LNCaP clone FGC (cell line): Measurements from ENCODE around the gene COX6B2.
"Not testable (repeated sequence)": the region's sequence is repeated elsewhere in the genome, so short reads cannot be mapped to it uniquely, and the experiment has no call there.

Source experiments
- DNase-seq: peaks from one replicate; pipeline ENCODE4 v3.0.0-alpha.2; 2011; ENCODE audit warnings: low read depth
- H3K4me3 ChIP-seq: 2 replicates; pipeline ENCODE4 v1.5.1; 2011; ENCODE audit warnings: mild to moderate bottlenecking, low read depth, low read length, control low read depth
- CTCF ChIP-seq: IDR thresholded peaks from 2 replicates; pipeline ENCODE4 v1.5.1; 2012; ENCODE audit warnings: mild to moderate bottlenecking; ENCODE audit not compliant: control insufficient read depth, insufficient read depth; ENCODE audit errors: extremely low read depth

Gene COX6B2

GRCh38 chr19:55333870-55334269, 20.6 kb downstream of the COX6B2 start:
- no peak for TF ChIP-seq CTCF
- no peak overlapping the region for H3K4me3 ChIP-seq
- DNase-seq: no peak

DNA sequence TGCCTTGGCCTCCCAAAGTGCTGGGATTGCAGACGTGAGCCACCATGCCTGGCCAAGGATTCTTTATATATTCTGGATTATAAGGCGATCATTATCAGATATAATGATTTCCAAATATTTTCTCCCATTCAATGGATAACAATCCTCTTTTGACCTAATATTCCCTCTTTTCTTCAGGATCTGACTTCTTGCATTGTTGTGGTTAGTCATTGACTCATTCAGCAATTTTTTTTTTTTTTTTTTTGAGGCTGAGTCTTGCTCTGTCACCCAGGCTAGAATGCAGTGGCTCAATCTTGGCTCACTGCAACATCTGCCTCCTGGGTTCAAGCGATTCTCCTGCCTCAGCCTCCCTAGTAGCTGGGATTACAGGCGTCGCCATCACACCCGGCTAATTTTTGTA, 24.7 kb downstream of the COX6B2 start:
- not testable (repeated sequence) for DNase-seq

DNA sequence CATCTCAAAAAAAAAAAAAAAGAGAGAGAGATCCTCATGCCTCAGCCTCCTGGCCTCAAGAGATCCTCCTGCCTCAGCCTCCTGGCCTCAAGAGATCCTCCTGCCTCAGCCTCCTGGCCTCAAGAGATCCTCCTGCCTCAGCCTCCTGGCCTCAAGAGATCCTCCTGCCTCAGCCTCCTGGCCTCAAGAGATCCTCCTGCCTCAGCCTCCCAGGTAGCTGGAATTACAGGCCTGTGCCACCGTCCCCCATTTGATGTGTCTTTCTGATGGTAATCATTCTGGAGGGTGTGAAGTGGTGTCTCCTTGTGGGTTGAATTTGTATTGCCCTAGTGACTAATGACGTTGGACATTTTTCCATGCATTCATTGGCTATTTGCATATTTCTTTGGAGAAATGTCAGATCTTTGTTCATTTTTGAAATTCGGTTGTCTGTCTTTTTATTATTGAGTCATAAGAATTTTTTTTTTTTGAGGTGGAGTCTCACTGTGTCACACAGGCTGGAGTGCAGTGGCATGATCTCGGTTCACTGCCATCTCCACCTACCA, 25.7 kb downstream of the COX6B2 start:
- H3K4me3 ChIP-seq, DNase-seq: not testable (repeated sequence)

More for the DNA sequence above, 24.7 kb downstream of the COX6B2 start:
- not testable (repeated sequence) for H3K4me3 ChIP-seq

DNA sequence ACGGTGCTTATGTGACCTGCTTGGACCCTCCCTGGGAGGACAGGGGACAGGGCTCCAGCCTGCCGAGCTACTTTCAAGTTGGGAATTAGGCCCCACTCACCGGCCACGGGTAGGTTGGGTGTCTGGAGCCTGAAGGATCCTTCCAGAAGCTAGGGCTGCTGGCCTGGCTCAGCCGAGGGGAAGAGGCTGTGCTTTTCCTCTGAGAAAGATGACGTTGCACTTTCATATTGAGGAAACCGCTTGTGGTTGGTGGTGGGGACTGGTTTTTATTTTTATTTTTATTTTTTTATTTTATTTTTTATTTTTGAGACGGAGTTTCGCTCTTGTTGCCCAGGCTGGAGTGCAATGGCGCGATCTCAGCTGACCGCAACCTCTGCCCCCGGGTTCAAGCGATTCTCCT, 29.3 kb downstream of the COX6B2 start, which contains the start of gene TMEM150B:
Gene TMEM150B, minus strand, starts transcription at position 170 of the 400 bp plus-strand sequence. CDS start 4,305 bp downstream, outside the sequence.
- DNase-seq: no peak
- TF ChIP-seq CTCF: no peak
- H3K4me3 ChIP-seq: no peak within 1 kb of the TSS

GRCh38 chr19:55324662-55325061, 29.9 kb downstream of the COX6B2 start:
- TF ChIP-seq CTCF: no peak
- H3K4me3 ChIP-seq: no peak overlapping the region
- no peak for DNase-seq

GRCh38 chr19:55322204-55322885, 32.2 kb downstream of the COX6B2 start:
- DNase-seq: no peak
- no peak for TF ChIP-seq CTCF
- no peak overlapping the region for H3K4me3 ChIP-seq

GRCh38 chr19:55321466-55322137, 32.9 kb downstream of the COX6B2 start:
- no peak for DNase-seq
- TF ChIP-seq CTCF: no peak
- H3K4me3 ChIP-seq: no peak overlapping the region
